ENCODE measurements around the gene COL9A2. TPM values are rescaled to one million over a fixed set of nuclear protein-coding genes. Genes with fewer than 3 reads are reported as not detected.

COL9A2 gene
- total and polyA plus RNA-seq, 12 donors: 0.20 to 1.8 (median 0.37) TPM

DNA sequence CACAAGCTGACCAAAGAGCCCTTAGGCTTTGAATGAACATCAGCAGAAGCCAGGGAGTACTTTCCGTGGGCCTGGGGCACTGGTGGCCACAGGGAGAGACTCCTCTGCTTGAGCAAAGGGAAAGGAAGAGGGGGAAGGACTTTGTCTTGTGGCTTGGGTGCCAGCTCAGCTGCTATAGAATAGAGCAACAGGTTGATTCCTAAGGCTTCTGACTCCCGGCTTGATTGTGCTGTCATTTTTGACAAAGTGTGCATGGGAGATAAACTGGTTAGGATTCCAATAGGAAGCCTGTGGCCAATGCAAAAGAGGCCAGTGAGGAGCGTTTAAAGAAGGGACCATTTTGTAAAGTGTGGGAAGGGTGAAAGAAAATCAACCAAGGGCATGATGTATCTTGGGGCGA, 44.6 kb upstream of the COL9A2 start:
- Histone ChIP-seq H3K4me3 (no peak overlapping the region), H3K27me3 (peaks cover 0 to 7% (median 0%) of the 10 kb centered on the region in 7 donors), H3K27ac (peak overlapping the region in 1 of 10 donors; percentile 24), H3K9me3 (peaks cover 0 to 32% (median 11%) of the 10 kb centered on the region in 11 donors), H3K4me1 (peaks cover 0 to 23% (median 0%) of the 10 kb centered on the region in 9 donors), H3K36me3 (peaks cover 0 to 7% (median 0%) of the 10 kb centered on the region in 9 donors)
- DNase-seq (no peak), ATAC-seq (no peak)
- TF ChIP-seq, protein P1, sequence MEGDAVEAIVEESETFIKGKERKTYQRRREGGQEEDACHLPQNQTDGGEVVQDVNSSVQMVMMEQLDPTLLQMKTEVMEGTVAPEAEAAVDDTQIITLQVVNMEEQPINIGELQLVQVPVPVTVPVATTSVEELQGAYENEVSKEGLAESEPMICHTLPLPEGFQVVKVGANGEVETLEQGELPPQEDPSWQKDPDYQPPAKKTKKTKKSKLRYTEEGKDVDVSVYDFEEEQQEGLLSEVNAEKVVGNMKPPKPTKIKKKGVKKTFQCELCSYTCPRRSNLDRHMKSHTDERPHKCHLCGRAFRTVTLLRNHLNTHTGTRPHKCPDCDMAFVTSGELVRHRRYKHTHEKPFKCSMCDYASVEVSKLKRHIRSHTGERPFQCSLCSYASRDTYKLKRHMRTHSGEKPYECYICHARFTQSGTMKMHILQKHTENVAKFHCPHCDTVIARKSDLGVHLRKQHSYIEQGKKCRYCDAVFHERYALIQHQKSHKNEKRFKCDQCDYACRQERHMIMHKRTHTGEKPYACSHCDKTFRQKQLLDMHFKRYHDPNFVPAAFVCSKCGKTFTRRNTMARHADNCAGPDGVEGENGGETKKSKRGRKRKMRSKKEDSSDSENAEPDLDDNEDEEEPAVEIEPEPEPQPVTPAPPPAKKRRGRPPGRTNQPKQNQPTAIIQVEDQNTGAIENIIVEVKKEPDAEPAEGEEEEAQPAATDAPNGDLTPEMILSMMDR (IDR thresholded peaks at IDR 0.05): no peak
- intact Hi-C loops (cut with DNase I): no loop called here
- WGBS, 2 donors: 89 to 91% methylated on average over 4 of the region's 4 CpGs

DNA sequence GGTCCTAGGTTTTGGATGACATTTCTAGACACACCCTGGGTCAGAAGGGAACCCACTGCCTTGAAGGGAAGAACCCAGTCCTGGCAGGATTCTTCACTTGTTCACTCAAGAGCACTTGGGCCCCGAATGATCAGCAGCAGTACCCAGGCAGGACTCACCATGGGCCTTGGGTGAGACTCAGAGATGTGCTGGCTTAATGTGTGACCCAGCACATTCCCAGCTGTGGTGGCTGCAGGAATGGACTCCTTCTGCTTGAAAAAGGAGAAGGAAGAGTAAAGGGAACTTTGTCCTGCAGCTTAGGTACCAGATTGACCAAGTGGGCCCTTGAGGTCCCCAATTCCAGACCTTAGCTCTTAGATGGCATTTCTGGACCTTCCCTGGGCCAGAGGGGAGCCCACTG, 44.1 kb upstream of the COL9A2 start:
- Histone ChIP-seq H3K27ac (no peak overlapping the region), H3K27me3 (peaks cover 0 to 7% (median 0%) of the 10 kb centered on the region in 7 donors), H3K4me3 (no peak overlapping the region), H3K4me1 (peaks cover 0 to 23% (median 0%) of the 10 kb centered on the region in 9 donors), H3K36me3 (peaks cover 0 to 7% (median 0%) of the 10 kb centered on the region in 9 donors), H3K9me3 (peaks cover 0 to 33% (median 11%) of the 10 kb centered on the region in 11 donors)
- 88 to 89% methylated on average over 1 of the region's 1 CpG for WGBS, 2 donors
- DNase-seq: no peak
- TF ChIP-seq, protein P1 (IDR thresholded peaks at IDR 0.05): no peak
- ATAC-seq: no peak
- intact Hi-C loops (cut with DNase I): no loop called here

DNA sequence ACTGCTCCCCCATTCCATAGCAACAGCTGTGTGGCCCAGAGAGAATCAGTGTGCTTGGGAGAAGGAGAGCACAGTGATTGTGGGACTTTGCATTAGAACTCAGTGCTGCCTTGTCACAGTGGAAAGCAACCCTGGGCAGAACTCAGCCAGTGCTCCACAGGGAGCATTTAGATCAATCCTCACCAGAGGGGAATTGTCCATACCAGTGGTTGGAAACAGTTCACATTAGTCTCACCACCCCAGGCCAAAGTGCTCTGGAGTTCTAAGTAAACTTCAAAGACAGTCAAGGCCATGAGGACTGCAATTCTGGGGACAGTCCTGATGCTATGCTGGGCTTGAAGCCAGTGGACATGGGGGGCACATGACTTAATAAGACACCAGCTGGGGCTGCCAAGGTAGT, 43.5 kb upstream of the COL9A2 start:
- Histone ChIP-seq H3K27ac (no peak overlapping the region), H3K27me3 (peaks cover 0 to 7% (median 0%) of the 10 kb centered on the region in 7 donors), H3K9me3 (peaks cover 0 to 33% (median 11%) of the 10 kb centered on the region in 11 donors), H3K4me1 (peaks cover 0 to 23% (median 0%) of the 10 kb centered on the region in 9 donors), H3K4me3 (no peak overlapping the region), H3K36me3 (peaks cover 0 to 7% (median 0%) of the 10 kb centered on the region in 9 donors)
- TF ChIP-seq, protein P1 (IDR thresholded peaks at IDR 0.05): no peak
- DNase-seq: no peak
- no peak for ATAC-seq
- intact Hi-C loops (cut with DNase I): no loop called here

DNA sequence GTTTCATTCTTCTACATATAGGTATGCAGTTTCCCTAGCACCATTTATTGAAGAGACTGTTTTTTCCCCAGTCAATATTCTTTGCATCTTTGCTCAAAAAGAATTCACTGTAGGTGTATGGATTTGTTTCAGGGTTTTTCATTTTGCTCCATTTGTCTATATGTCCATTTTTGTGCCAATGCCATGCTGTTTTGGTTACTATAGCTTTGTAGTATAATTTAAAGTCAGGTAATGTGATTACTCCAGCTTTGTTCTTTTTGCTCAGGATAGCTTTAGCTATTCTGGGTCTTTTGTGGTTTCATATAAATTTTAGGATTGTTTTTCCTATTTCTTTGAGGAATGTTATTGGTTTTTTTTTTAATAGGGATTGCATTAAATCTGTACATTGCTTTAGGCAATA, 40.5 kb upstream of the COL9A2 start:
- TF ChIP-seq, protein P1 (IDR thresholded peaks at IDR 0.05): no peak
- Histone ChIP-seq H3K9me3 (peaks cover 0 to 33% (median 11%) of the 10 kb centered on the region in 11 donors), H3K27me3 (no peaks in the 10 kb centered on the region), H3K36me3 (no peaks in the 10 kb centered on the region), H3K27ac (no peak overlapping the region), H3K4me1 (peaks cover 0 to 16% (median 0%) of the 10 kb centered on the region in 9 donors), H3K4me3 (no peak overlapping the region)
- intact Hi-C loops (cut with DNase I): no loop called here
- no peak for ATAC-seq
- no peak for DNase-seq

Data from heart right ventricle (tissue), 16 donors.